Uterus (tissue), 4 donors: Measurements from ENCODE around the gene HOXC12. TPM values are rescaled to one million over a fixed set of nuclear protein-coding genes. Genes with fewer than 3 reads are reported as not detected.

Source experiments
- DNase-seq, 2 donors: peaks; one replicate each; pipeline ENCODE4 v3.0.0-alpha.2; 2019 to 2020
- H3K27ac ChIP-seq, 2 donors: fragments of 200-600 bp; sonication (generic); 1 replicate in 1 of 2; 2 replicates in 1 of 2; pipeline ENCODE4 v1.5.1; 2016 to 2018
- H3K27me3 ChIP-seq, 2 donors: fragments of 200-600 bp; sonication (generic); one replicate each; pipeline ENCODE4 v1.5.1; 2018 to 2019; ENCODE audit warnings: control low read depth in 1 of 2
- H3K36me3 ChIP-seq, 2 donors: fragments of 200-600 bp; sonication (generic); one replicate each; pipeline ENCODE4 v1.5.1; 2019; ENCODE audit warnings: control low read depth in 1 of 2
- H3K4me1 ChIP-seq, 2 donors: fragments of 200-600 bp; sonication (generic); one replicate each; pipeline ENCODE4 v1.5.1; 2018 to 2019; ENCODE audit warnings: control low read depth in 1 of 2
- H3K4me3 ChIP-seq, 2 donors: fragments of 200-600 bp; sonication (generic); 1 replicate in 1 of 2; 2 replicates in 1 of 2; pipeline ENCODE4 v1.5.1; 2018 to 2019; ENCODE audit warnings: mild to moderate bottlenecking in 1 of 2
- H3K9me3 ChIP-seq, 2 donors: fragments of 200-600 bp; sonication (generic); one replicate each; pipeline ENCODE4 v1.5.1; 2019; ENCODE audit warnings: control low read depth in 1 of 2
- CTCF ChIP-seq, 4 experiments: fragments of 200-600 bp in 2 of 4; fragments of 450-650 bp in 2 of 4; sonication (generic) in 2 of 4; IDR thresholded peaks; one replicate each; pipeline ENCODE4 v1.5.1; 2016 to 2019; ENCODE audit warnings: antibody characterized with exemption in 4 of 4, mild to moderate bottlenecking in 2 of 4, moderate library complexity in 1 of 4
- POLR2A ChIP-seq, 2 donors: fragments of 450-650 bp; IDR thresholded peaks; one replicate each; pipeline ENCODE4 v1.6.1; 2016; ENCODE audit warnings: antibody characterized with exemption in 2 of 2, mild to moderate bottlenecking in 1 of 2, moderate library complexity in 1 of 2
- intact Hi-C: fragments of 100-400 bp; cut with DNase I; formaldehyde crosslinking; loops from one replicate; pipeline ENCODE4 v1.15.1; 2023; ENCODE audit warnings: low total_unique reads
- total RNA-seq, 4 donors: library from RNA; depleted of rRNA in 3 of 4; stranded (reverse); fragments of >200 nt in 3 of 4; gene quantifications; one replicate each; pipeline versions ENCODE4 v1.1.0 to v1.2.4, GENCODE V29; 2014 to 2023
- donor health status: DM: yes; HTN: yes; CAD: no.

The HOXC12 gene
- total RNA-seq, 4 donors from 2014 or later = not detected

- peak in 1 of 2 donors; percentile 14 for DNase-seq
- intact Hi-C loops = no loop called here
- TF ChIP-seq POLR2A (IDR thresholded peaks at IDR 0.05) = no peak
- TF ChIP-seq CTCF (IDR thresholded peaks at IDR 0.05) = no peak
Measured at GRCh38 chr12:53961025-53961761, 6.5 kb downstream of the HOXC12 start.

GRCh38 chr12:53963005-53963404 is 8.3 kb downstream of the HOXC12 start:
- no peak for DNase-seq
- Histone ChIP-seq H3K9me3 (no peaks in the 10 kb centered on the region), H3K27ac (no peak overlapping the region), H3K4me3 (no peak overlapping the region), H3K36me3 (no peaks in the 10 kb centered on the region), H3K4me1 (no peaks in the 10 kb centered on the region), H3K27me3 (peaks cover 20 to 95% of the 10 kb centered on the region in 2 donors)
- intact Hi-C loops = no loop called here
- TF ChIP-seq CTCF (IDR thresholded peaks at IDR 0.05) (no peak), POLR2A (IDR thresholded peaks at IDR 0.05) (no peak)

More at GRCh38 chr12:53961025-53961761, 6.5 kb downstream of the HOXC12 start:
- no peaks in the 10 kb centered on the region for H3K36me3 ChIP-seq
- no peak overlapping the region for H3K27ac ChIP-seq
- H3K4me3 ChIP-seq = no peak overlapping the region
- no peaks in the 10 kb centered on the region for H3K9me3 ChIP-seq
- no peaks in the 10 kb centered on the region for H3K4me1 ChIP-seq
- peaks cover 23 to 93% of the 10 kb centered on the region in 2 donors for H3K27me3 ChIP-seq

GRCh38 chr12:53963434-53964314 is 9.0 kb downstream of the HOXC12 start:
- DNase-seq = no peak
- Histone ChIP-seq H3K4me3 (no peak overlapping the region), H3K9me3 (no peaks in the 10 kb centered on the region), H3K4me1 (no peaks in the 10 kb centered on the region), H3K36me3 (no peaks in the 10 kb centered on the region), H3K27ac (no peak overlapping the region), H3K27me3 (peaks cover 20 to 98% of the 10 kb centered on the region in 2 donors)
- intact Hi-C loops = no loop called here
- TF ChIP-seq CTCF (IDR thresholded peaks at IDR 0.05) (no peak), POLR2A (IDR thresholded peaks at IDR 0.05) (no peak)

DNA sequence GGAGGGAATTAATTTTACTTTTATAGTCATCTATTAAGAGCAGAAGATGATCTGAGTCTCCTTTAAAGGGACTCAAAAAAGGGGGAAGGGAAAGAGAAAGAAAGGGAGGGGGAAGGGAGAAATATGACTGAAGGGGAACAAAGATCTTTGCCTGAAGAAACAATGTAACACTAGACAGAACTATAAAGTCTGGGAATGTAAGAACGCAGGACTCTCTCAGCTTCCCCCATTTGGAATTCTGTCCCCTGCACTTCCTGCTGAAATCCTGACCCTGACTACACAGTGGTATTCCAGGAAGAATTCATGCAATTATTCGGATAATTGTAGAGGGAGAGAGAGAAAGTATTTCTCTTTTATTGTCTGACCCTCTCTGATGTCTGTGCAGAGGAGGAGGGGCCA is 9.6 kb downstream of the HOXC12 start:
- intact Hi-C loops = no loop called here
- TF ChIP-seq POLR2A (IDR thresholded peaks at IDR 0.05) = no peak
- H3K36me3 ChIP-seq = no peaks in the 10 kb centered on the region
- no peaks in the 10 kb centered on the region for H3K4me1 ChIP-seq
- no peak overlapping the region for H3K4me3 ChIP-seq
- no peaks in the 10 kb centered on the region for H3K9me3 ChIP-seq
- peaks cover 16 to 97% of the 10 kb centered on the region in 2 donors for H3K27me3 ChIP-seq
- H3K27ac ChIP-seq = no peak overlapping the region
- DNase-seq = no peak

- peak; percentile 28 to 71 for DNase-seq
- peak overlapping the region in 1 of 2 donors; percentile 60 for H3K27ac ChIP-seq
- peaks cover 11 to 92% of the 10 kb centered on the region in 2 donors for H3K27me3 ChIP-seq
- no peaks in the 10 kb centered on the region for H3K4me1 ChIP-seq
- no peaks in the 10 kb centered on the region for H3K9me3 ChIP-seq
- TF ChIP-seq CTCF (IDR thresholded peaks at IDR 0.05) (no peak), POLR2A (IDR thresholded peaks at IDR 0.05) (peak in 1 of 2 donors; percentile 19)
- intact Hi-C loops = no loop called here
- H3K4me3 ChIP-seq = peak overlapping the region in 1 of 2 donors; percentile 10
- H3K36me3 ChIP-seq = no peaks in the 10 kb centered on the region
Measured at GRCh38 chr12:53965281-53966084, 10.8 kb downstream of the HOXC12 start.
